NCI-H1694 treated with DMSO at 0.1 percent for 48 hours (cell line): ENCODE results near the gene SLC7A7.
"Not testable (repeated sequence)": the region's sequence is repeated elsewhere in the genome, so short reads cannot be mapped to it uniquely, and the experiment has no call there.

Experiments
- DNase-seq: peaks from one replicate; lab custom pipeline; 2025; lab: John Stamatoyannopoulos, UW

Gene SLC7A7

GRCh38 chr14:22821193-22822015 is 6.2 kb upstream of the SLC7A7 start:
- no peak for DNase-seq

GRCh38 chr14:22820731-22821130 is 5.5 kb upstream of the SLC7A7 start:
- no peak for DNase-seq

GRCh38 chr14:22819151-22819988 is 4.1 kb upstream of the SLC7A7 start:
- DNase-seq: no peak

- DNase-seq: no peak
These were observed 862 bp downstream of the SLC7A7 start for GRCh38 chr14:22814373-22814772.

- no peak for DNase-seq
These were observed 2.1 kb downstream of the SLC7A7 start for GRCh38 chr14:22813145-22813544.

- DNase-seq: no peak
These were observed 2.5 kb downstream of the SLC7A7 start for GRCh38 chr14:22812744-22813143.

- no peak for DNase-seq
These were observed 3.5 kb downstream of the SLC7A7 start for GRCh38 chr14:22811722-22812121.

- no peak for DNase-seq
These were observed 6.6 kb downstream of the SLC7A7 start for GRCh38 chr14:22808388-22809209.

GRCh38 chr14:22807432-22808087 is 7.7 kb downstream of the SLC7A7 start:
- no peak for DNase-seq

- DNase-seq: not testable (repeated sequence)
These were observed 10.0 kb downstream of the SLC7A7 start for GRCh38 chr14:22805235-22805634.

GRCh38 chr14:22803687-22803974 is 11.6 kb downstream of the SLC7A7 start:
- no peak for DNase-seq

- DNase-seq: no peak
These were observed 12.2 kb downstream of the SLC7A7 start for GRCh38 chr14:22802860-22803686.

GRCh38 chr14:22801716-22802115 is 13.5 kb downstream of the SLC7A7 start:
- no peak for DNase-seq

- no peak for DNase-seq
These were observed 14.9 kb downstream of the SLC7A7 start for GRCh38 chr14:22800346-22800745.

GRCh38 chr14:22798528-22798927 is 16.7 kb downstream of the SLC7A7 start:
- no peak for DNase-seq

- DNase-seq: no peak
These were observed 18.0 kb downstream of the SLC7A7 start for GRCh38 chr14:22797017-22797917.

- DNase-seq: no peak
These were observed 19.0 kb downstream of the SLC7A7 start for GRCh38 chr14:22796087-22796707.

GRCh38 chr14:22794551-22794951 is 20.7 kb downstream of the SLC7A7 start:
- DNase-seq: no peak

- DNase-seq: no peak
These were observed 21.3 kb downstream of the SLC7A7 start for GRCh38 chr14:22793976-22794375.

GRCh38 chr14:22793550-22793949 is 21.7 kb downstream of the SLC7A7 start:
- DNase-seq: not testable (repeated sequence)
